ENCODE measurements around the gene FKBP1A. TPM values are rescaled to one million over a fixed set of nuclear protein-coding genes. Genes with fewer than 3 reads are reported as not detected.

FKBP1A gene
- total and polyA plus RNA-seq, 2 of the 4 experiments (the other 2 are of a cell fraction) = 120 to 528 TPM

GRCh38 chr20:1326031-1326930 lies 66.6 kb downstream of the FKBP1A start:
- Histone ChIP-seq H2AK5ac (ENCODE audit: low read depth, low read length) (peak overlapping the region; percentile 92), H3K4me2 (ENCODE audit: low read depth, low read length) (peak overlapping the region; percentile 95), H3K9me3 (ENCODE audit: control insufficient read depth, insufficient read depth, low read length) (no peaks in the 10 kb centered on the region), H4K20me1 (ENCODE audit: insufficient read depth, low read length) (peaks cover 4% of the 10 kb centered on the region; the same call in 1 of the 2 replicates), H2BK5ac (ENCODE audit: low read depth, low read length, poor library complexity, severe bottlenecking) (peak overlapping the region; percentile 75), H3K9me1 (ENCODE audit: insufficient read depth, low read length) (peaks cover 38% of the 10 kb centered on the region), H3K18ac (ENCODE audit: low read depth, low read length) (peak overlapping the region; percentile 84), H3K27ac (ENCODE audit: insufficient read depth, low read length) (peak overlapping the region; percentile 89), H2BK20ac (ENCODE audit: low read depth, low read length) (peak overlapping the region; percentile 43; the same call in 1 of the 2 replicates), H3K36me3 (ENCODE audit: control insufficient read depth, insufficient read depth, low read length) (no peaks in the 10 kb centered on the region), H2AFZ (replicated peaks; ENCODE audit: low read length, poor library complexity) (peak overlapping the region; percentile 88), H3K79me1 (ENCODE audit: low read depth in 1 of 2, low read length in 2 of 2) (peaks cover 31 to 78% of the 10 kb centered on the region in 2 experiments), H2AK9ac (replicated peaks; ENCODE audit: low read depth, low read length, poor library complexity) (peak overlapping the region; percentile 90), H3K23ac (ENCODE audit: low read depth, low read length) (peak overlapping the region; percentile 66), H3K4ac (ENCODE audit: low read depth, low read length) (peak overlapping the region; percentile 98), H4K5ac (ENCODE audit: low read depth, low read length) (peak overlapping the region; percentile 81), H4K8ac (ENCODE audit: low read depth in 2 of 2, low read length in 2 of 2) (peak overlapping the region; percentile 93 to 95), H4K91ac (ENCODE audit: insufficient read depth, low read depth, low read length) (peak overlapping the region; percentile 94), H2BK15ac (ENCODE audit: low read depth, low read length) (peak overlapping the region; percentile 88), H3K27me3 (ENCODE audit: control insufficient read depth, insufficient read depth, low read length) (no peaks in the 10 kb centered on the region), H3K56ac (ENCODE audit: extremely low read depth, insufficient read depth, low read length) (peak overlapping the region; percentile 61), H3K4me3 (ENCODE audit: insufficient read depth, low read depth, low read length) (peak overlapping the region; percentile 60), H3K4me1 (ENCODE audit: control insufficient read depth, insufficient read depth, low read length) (peaks cover 34% of the 10 kb centered on the region), H2BK120ac (ENCODE audit: low read depth, low read length) (peak overlapping the region; percentile 62), H3K14ac (replicated peaks; ENCODE audit: low read depth, low read length) (peak overlapping the region; percentile 98), H3K9ac (ENCODE audit: low read depth, low read length) (peak overlapping the region; percentile 85)
- TF ChIP-seq USF2 (IDR thresholded peaks at IDR 0.05; ENCODE audit: low read depth, low read length) (no peak), CTCF (conservative IDR thresholded peaks at IDR 0.05; ENCODE audit: low read depth, low read length) (no peak), RFX5 (IDR thresholded peaks at IDR 0.05; ENCODE audit: low read depth, low read length) (no peak), SMC3 (IDR thresholded peaks at IDR 0.05; ENCODE audit: low read depth, low read length) (0 out of 2 replicates have a peak, but pooled peaks have one; percentile 1)
- TSS peak; percentile 68 for BruUV-seq (replicated peaks)
- dilution Hi-C loops (cut with HindIII; ENCODE audit: low sequenced_read_pairs, unreplicated experiment) (no loop called here), in situ Hi-C loops (cut with MboI; ENCODE audit: low sequenced_read_pairs) (loop anchor here (25.0 kb wide), 1 partner anchor 511 kb away; no protein-coding TSS in a partner anchor), intact Hi-C loops (cut with micrococcal nuclease) (loop anchor here (5.0 kb wide), 1 partner anchor 51 kb away; no protein-coding TSS in a partner anchor)
- CTCF ChIA-PET = interaction anchor here (1.2 kb wide), 1 partner anchor 177 kb away, joined by 3 read pairs; no protein-coding TSS in a partner anchor
- WGBS, 2 experiments (ENCODE audit: extremely low coverage in 2 of 2, insufficient read length in 1 of 2) = 27% methylated on average over 7 of the region's 10 CpGs; no CpG with 5 or more reads in 1 of the 2 experiments
- ATAC-seq (ENCODE audit: low read depth) = no peak; the same call in 1 of the 2 replicates
- POLR2A ChIA-PET (ENCODE audit: unreplicated experiment) = interaction anchor here (0.6 to 1.2 kb wide), 2 partner anchors 56 to 102 kb away, joined by 3 read pairs; no protein-coding TSS in a partner anchor
- DNase-seq = peak; percentile 41
